Measurements from ENCODE around the gene CELF2.

CELF2 gene

DNA sequence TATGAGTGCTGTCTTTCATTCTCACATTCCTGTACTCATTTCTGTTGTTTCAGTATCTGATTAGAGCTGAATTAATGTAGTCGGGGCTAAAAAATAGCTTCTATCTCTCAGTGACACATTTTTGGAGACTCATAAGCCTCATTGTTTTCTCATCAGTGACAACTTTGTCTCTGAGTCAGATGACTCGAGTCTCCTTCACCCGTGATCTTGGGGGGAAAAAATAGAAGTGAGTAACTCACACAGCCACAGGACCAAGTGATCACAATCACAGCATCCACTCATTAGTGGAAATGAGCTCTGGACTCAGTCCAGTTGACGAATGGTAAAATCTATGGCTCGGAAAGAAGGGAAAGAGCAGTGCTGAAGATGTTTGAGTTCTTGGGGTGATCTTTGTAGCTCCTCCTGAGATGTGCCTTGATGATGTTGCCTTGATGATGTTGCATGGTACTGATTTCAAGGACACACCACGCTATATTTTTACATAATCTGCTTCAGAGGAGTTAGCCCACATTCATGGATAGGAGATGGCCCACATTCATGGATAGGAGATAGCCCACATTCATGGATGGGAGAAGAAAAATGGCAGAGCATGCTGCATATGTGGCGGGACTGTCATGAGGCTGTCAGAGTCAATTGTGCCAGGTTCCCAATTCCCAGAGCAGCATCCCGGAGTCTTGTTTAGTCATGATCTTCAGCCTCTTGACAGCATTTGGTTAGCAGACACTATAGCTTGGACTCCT, 214.7 kb downstream of the CELF2 start:
- no peak for DNase-seq (ENCODE audit: extremely low spot score, insufficient read length, low read depth)

DNA sequence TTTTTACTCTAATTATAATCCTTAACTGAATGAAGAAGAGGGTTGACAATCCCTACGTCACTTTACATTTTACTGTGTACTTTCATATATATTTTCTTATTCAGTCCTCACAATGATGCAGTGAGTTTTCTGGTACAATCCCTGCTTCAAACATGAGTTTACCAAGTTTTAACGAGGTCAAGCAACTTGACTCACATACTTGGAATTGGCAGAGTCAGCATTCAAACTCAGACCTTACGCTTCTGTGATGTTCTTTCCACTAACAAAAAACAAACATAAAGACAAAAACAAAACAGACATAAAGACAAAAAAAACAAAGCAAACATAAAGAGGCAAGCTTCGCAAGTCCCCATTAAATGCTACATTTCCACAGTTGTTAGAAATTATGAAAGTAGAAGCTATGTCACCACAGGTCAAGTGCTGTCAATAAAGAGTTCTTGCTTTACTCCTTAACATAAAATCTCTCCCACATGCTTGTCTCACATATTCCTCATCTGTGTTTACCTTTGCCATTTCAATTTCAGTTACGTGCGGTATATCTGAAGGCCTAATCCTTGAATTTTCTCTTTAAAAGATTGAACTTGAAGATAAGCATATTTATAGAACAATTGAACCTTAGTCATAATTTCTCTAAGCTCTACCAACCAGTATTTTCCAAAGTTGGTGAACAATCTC, 217.3 kb downstream of the CELF2 start:
- FAIRE-seq (peak; percentile 69), DNase-seq (ENCODE audit: extremely low spot score, insufficient read length, low read depth) (no peak)

More for the DNA sequence above, 214.7 kb downstream of the CELF2 start:
- FAIRE-seq = no peak

- no peak for DNase-seq (ENCODE audit: extremely low spot score, insufficient read length, low read depth)
- FAIRE-seq = no peak
These were observed 218.1 kb downstream of the CELF2 start for GRCh38 chr10:11235771-11236170.

- DNase-seq (ENCODE audit: extremely low spot score, insufficient read length, low read depth) (no peak), FAIRE-seq (peak; percentile 92)
These were observed 218.6 kb downstream of the CELF2 start for GRCh38 chr10:11236234-11236633.

DNA sequence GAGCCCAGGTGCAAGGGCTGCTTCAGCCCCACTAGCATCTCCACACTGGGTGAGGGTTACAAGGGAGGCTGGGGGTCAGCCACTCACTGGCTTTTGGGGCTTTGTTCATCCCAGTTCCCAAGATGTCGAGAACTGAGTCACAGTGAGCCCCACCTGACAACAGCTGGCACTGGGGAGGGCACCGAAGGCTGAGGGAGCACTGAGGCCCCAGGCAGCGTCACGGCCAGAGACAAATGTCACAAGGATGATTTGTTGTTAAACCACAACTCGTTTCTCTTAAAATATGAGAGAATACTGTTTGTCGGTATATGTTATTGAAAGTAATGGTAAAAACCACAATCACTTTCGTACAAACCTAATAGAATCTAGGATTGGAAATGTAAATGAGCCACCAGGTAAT, 219.9 kb downstream of the CELF2 start:
- FAIRE-seq = peak; percentile 89

DNA sequence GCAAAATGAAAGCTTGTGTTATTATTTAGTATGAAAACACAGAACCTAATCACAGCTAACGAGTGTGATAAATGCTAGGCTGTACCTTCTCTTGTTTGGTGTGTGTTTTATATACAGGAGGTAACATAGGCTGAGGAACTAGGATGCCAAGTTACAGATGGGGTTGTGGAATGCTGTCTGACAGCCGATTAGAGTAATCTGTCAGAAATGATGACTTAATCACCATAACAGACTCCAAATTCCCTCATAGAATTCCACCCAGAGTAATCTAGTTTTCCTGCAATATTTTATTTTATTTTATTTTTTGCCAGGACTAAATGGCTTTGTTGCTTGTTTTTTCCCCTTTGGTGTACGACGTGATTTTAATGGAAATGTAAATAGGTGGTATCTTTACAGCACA, 221.2 kb downstream of the CELF2 start:
- DNase-seq (ENCODE audit: extremely low spot score, insufficient read length, low read depth) (no peak), FAIRE-seq (no peak)

More for the DNA sequence above, 219.9 kb downstream of the CELF2 start:
- DNase-seq (ENCODE audit: extremely low spot score, insufficient read length, low read depth) = no peak

DNA sequence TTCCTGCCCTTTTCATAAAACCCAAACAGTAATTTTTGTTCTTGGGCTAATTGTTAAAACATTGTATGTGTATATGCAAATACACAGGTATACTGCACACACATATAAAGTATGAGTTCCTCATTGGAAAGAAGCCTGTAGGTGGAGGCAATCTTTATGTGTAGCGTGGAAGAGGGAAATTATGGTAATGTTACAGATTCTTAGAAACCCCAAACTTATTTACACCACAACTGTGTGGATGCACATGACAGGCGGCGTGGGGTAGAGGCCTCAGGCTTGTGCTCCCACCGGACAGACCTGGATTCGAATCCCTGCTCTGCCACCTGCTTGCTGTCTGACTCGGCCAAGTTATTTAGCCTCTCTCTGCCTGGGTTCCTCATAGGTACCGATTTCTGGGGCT, 223.0 kb downstream of the CELF2 start:
- peak; percentile 5 for FAIRE-seq

DNA sequence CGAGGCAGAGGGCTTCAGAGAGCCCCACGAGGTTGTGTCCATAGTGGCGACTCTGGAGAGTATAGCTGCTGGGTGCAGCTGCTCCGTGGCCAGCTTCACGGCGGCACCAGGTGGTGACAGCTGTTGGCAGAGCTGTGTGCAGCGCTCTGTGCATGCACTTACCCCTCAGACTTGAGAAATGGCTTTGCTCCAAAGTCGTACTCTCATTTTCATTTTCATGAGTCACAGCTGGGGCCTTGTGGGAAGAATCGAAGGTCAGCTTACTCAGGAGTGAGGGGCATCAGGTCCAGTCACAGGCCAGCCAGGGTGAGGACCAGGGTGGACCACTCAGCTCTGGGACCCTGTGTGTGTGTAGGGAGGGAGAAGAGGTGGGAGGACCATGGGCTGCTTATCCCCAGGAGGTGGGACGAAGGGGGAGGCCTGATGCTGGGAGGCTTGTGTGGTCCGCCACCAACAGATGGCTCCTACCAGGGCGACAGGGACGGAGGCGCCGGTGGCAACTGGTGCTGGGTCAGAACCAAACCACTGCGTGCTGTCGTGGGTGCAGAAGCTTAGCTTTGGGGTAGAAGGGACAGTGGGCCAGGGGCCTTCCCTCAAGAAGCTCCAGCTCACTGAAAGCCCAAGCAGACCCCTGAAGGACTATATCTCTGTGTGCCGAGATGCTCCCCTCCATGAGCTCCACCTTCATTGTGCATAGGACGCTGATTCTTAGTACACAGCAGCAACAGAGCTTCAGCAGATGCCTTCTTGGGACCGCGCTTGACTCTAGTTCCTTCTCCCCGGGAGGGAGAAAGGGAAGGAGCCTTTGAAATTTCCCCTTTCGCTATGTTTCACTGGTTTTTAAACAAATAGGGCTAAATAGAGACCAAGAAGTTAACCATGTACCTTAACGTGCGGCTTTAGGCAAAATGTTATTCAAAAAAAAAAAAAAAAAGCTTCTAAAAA, 225.0 kb downstream of the CELF2 start:
- FAIRE-seq (peak; percentile 99), DNase-seq (ENCODE audit: extremely low spot score, insufficient read length, low read depth) (no peak)

More for the DNA sequence above, 223.0 kb downstream of the CELF2 start:
- no peak for DNase-seq (ENCODE audit: extremely low spot score, insufficient read length, low read depth)

- FAIRE-seq = peak; percentile 18
- no peak for DNase-seq (ENCODE audit: extremely low spot score, insufficient read length, low read depth)
These were observed 226.0 kb downstream of the CELF2 start for GRCh38 chr10:11243425-11244222.

DNA sequence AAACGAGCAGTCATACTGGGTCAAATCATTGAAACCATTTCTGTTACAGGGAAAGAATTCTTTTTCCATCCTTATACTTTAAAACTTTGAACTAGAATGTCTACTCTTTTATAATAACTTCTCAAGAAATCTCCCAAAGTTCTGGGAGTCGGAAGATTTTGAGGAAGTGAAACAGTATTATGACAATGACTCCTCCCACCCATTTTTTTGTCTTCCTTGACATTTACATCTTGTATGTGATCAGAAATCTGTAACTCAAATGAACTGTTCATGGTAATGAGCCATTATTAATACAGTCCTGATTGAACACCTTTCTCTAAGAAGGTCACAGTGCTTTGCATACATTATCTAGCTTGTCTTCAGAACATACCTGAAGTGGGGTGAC, 227.4 kb downstream of the CELF2 start:
- DNase-seq (ENCODE audit: extremely low spot score, insufficient read length, low read depth) (no peak), FAIRE-seq (no peak)

- DNase-seq (ENCODE audit: extremely low spot score, insufficient read length, low read depth) (no peak), FAIRE-seq (peak; percentile 95)
These were observed 227.8 kb downstream of the CELF2 start for GRCh38 chr10:11245510-11245909.

DNA sequence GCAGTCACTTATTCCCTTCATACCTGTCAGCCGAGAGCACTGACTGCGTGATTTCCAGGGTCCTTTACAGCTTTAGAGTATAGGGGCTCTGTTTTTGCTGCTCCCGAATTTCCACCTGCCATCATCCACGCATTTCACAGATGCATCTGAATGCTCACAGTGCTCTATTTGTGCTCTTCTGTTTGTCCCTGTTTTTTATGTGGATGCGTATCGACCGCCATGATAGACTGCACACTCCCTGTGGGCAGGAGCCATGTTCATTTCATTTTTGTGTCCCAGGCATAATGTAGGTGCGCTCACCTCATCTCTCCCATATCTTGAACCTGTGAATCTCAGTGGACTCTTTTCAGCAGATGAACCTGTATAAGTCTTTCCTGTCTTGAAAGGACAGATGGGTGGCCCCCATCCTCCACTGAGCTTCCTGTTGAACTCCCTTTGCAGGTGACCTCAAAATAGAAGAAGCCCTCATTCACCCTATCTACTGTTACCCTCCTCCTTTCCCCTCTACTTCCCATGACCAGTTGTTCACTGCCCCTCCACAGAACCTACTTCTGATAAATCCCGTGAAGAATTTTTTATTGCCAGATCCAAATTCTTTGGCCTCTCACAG, 228.4 kb downstream of the CELF2 start:
- DNase-seq (ENCODE audit: extremely low spot score, insufficient read length, low read depth) (no peak), FAIRE-seq (no peak)

- DNase-seq (ENCODE audit: extremely low spot score, insufficient read length, low read depth) = no peak
- peak; percentile 95 for FAIRE-seq
These were observed 229.2 kb downstream of the CELF2 start for GRCh38 chr10:11246752-11247467.

GRCh38 chr10:11249152-11249807, 231.6 kb downstream of the CELF2 start:
- DNase-seq (ENCODE audit: extremely low spot score, insufficient read length, low read depth) (no peak), FAIRE-seq (no peak)

DNA sequence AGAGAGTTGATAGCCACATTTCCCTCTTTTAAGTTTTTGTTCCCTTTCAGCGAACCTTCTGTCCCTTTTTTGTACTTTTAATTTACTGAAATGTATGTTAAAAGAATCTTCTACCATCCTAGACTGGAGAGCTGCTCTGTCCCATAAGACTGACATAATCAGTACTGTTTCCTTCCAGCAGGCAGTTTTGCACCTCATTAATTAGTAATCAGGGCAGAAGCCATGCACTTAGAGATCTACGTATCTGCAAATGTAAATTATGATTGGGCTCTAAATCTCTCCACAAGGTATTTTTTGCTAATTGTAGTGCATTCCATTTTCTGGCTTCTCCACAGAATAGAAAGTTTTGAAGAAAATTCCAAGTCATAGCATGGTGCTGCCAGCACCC, 232.1 kb downstream of the CELF2 start:
- DNase-seq (ENCODE audit: extremely low spot score, insufficient read length, low read depth) = no peak
- no peak for FAIRE-seq

DNA sequence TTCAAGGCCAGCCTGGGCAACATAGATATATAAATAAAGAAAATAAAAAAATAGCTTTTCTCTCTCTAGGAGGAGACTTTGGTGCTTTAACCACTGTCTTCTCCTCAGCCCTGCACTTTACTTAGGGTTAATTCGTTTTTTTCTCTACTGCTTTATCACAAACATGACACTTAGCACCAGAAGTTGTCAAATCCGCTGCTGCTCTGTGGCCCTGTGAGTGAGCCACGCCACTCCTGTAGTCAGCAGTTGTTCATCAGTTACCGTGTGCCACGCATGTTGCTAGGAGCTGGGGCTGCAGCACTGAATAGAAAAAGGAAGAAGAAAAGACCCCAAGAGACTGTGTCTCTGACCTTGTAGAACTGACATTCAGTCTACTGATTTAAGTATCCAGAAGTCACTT, 232.6 kb downstream of the CELF2 start:
- FAIRE-seq (no peak), DNase-seq (ENCODE audit: extremely low spot score, insufficient read length, low read depth) (no peak)

- DNase-seq (ENCODE audit: extremely low spot score, insufficient read length, low read depth) (no peak), FAIRE-seq (no peak)
These were observed 235.2 kb downstream of the CELF2 start for GRCh38 chr10:11252887-11253286.

DNA sequence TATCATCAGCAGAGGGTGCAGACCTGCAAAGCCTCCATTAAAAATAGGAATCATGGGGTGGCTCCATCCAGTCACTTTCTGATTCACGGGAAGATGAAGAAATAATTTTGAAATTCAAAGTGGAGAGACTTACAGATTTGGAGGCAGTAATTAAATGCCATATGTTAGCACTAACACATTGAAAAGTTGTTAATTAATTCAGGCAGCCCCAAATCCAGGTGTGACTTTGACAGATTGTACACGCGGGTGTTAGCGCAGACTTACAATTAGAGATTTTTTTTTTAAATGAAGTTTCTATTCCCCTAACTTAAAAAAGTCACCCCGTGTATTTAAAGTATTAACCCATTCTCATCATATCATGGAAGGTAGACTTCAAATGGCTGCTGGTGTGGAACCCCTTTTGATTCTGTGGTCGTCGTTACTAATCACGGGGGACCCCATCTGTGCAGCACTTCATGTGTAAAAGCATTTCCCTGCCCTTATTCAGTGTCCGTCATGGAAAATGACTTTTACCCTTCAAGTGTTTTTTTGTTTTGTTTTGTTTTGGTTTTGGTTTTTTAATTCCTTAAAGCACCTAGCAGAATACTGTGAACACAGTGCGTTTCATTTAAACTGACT, 235.8 kb downstream of the CELF2 start:
- no peak for FAIRE-seq

More for the DNA sequence above, 235.8 kb downstream of the CELF2 start:
- no peak for DNase-seq (ENCODE audit: extremely low spot score, insufficient read length, low read depth)

Data from GM18507 (cell line).